OCI-LY3 (cell line): ENCODE measurements around the gene PPP4R2.

Experiments used
- H2AFZ ChIP-seq: fragments of 200-600, 300-600 bp; shearing (Covaris generic); 2 replicates; pipeline ENCODE4 v1.6.0; 2014; ENCODE audit warnings: antibody characterized with exemption, low read depth, low read length
- H3K27ac ChIP-seq: fragments of 200-600, 300-600 bp; sonication (generic); 2 replicates; pipeline ENCODE4 v1.5.1; 2014; ENCODE audit warnings: mild to moderate bottlenecking, low read length, moderate library complexity, mixed read lengths
- H3K27me3 ChIP-seq: fragments of 200-600, 300-600 bp; sonication (generic); 2 replicates; pipeline ENCODE4 v1.6.1; 2014; ENCODE audit warnings: low read depth, low read length, mixed read lengths
- H3K36me3 ChIP-seq: fragments of 200-600, 300-600 bp; sonication (generic); replicated peaks from 2 replicates; pipeline ENCODE3; 2014; ENCODE audit warnings: low read depth, low read length, mixed read lengths
- H3K4me1 ChIP-seq: fragments of 300-600, 200-600 bp; sonication (generic); 2 replicates; pipeline ENCODE4 v1.6.1; 2014; ENCODE audit warnings: low read length, mixed read lengths
- H3K4me2 ChIP-seq: fragments of 200-600, 300-600 bp; sonication (generic); 2 replicates; pipeline ENCODE4 v1.6.1; 2014; ENCODE audit warnings: low read length, mixed read lengths
- H3K4me3 ChIP-seq: fragments of 300-600, 200-600 bp; sonication (generic); 2 replicates; pipeline ENCODE4 v1.5.1; 2014; ENCODE audit warnings: antibody characterized with exemption, mild to moderate bottlenecking, low read length, moderate library complexity
- H3K79me2 ChIP-seq: fragments of 300-600, 200-600 bp; shearing (Covaris generic); 2 replicates; pipeline ENCODE4 v1.6.1; 2014; ENCODE audit warnings: mild to moderate bottlenecking, low read length, mixed read lengths
- H3K9ac ChIP-seq: fragments of 300-600, 200-600 bp; shearing (Covaris generic); 2 replicates; pipeline ENCODE4 v1.6.0; 2014; ENCODE audit warnings: mild to moderate bottlenecking, low read length, moderate library complexity
- H3K9me3 ChIP-seq: fragments of 200-600, 300-600 bp; shearing (Covaris generic); 2 replicates; pipeline ENCODE4 v1.6.1; 2014; ENCODE audit warnings: low read length, mixed read lengths; ENCODE audit not compliant: insufficient read depth
- H4K20me1 ChIP-seq: fragments of 200-600, 300-600 bp; sonication (generic); 2 replicates; pipeline ENCODE4 v1.6.1; 2016; ENCODE audit warnings: low read length, mixed read lengths; ENCODE audit not compliant: insufficient read depth
- CTCF ChIP-seq: fragments of 200-600, 300-600 bp; sonication (generic); IDR thresholded peaks from 2 replicates; pipeline ENCODE4 v1.5.1; 2014; ENCODE audit warnings: antibody characterized with exemption, low read length, low read depth
- EZH2phosphoT487 ChIP-seq: fragments of 200-600 bp; shearing (Covaris generic); IDR thresholded peaks from 2 replicates; pipeline ENCODE4 v1.6.1; 2018; ENCODE audit warnings: antibody characterized with exemption, mixed run types, low read depth

The PPP4R2 gene

GRCh38 chr3:73086071-73086494 is 89.5 kb downstream of the PPP4R2 start:
- Histone ChIP-seq H3K27ac (no peak overlapping the region), H3K9ac (no peak overlapping the region), H3K36me3 (no peaks in the 10 kb centered on the region), H3K27me3 (no peaks in the 10 kb centered on the region), H4K20me1 (no peaks in the 10 kb centered on the region), H3K4me2 (peak overlapping the region; percentile 36), H3K4me3 (no peak overlapping the region), H2AFZ (no peak overlapping the region), H3K9me3 (no peaks in the 10 kb centered on the region), H3K4me1 (no peaks in the 10 kb centered on the region), H3K79me2 (no peaks in the 10 kb centered on the region)
- TF ChIP-seq CTCF = peak; percentile 90
- TF ChIP-seq EZH2phosphoT487 = no peak

GRCh38 chr3:73094129-73094528 is 97.5 kb downstream of the PPP4R2 start:
- H3K36me3 ChIP-seq = no peaks in the 10 kb centered on the region
- H3K4me1 ChIP-seq = peaks cover 29% of the 10 kb centered on the region
- H3K9me3 ChIP-seq = no peaks in the 10 kb centered on the region
- H3K4me2 ChIP-seq = no peak overlapping the region
- H4K20me1 ChIP-seq = no peaks in the 10 kb centered on the region
- no peaks in the 10 kb centered on the region for H3K27me3 ChIP-seq
- H3K9ac ChIP-seq = no peak overlapping the region
- TF ChIP-seq EZH2phosphoT487 (no peak), CTCF (no peak)
- no peaks in the 10 kb centered on the region for H3K79me2 ChIP-seq
- no peak overlapping the region; the same call in 1 of the 2 replicates for H2AFZ ChIP-seq
- H3K27ac ChIP-seq = no peak overlapping the region
- H3K4me3 ChIP-seq = no peak overlapping the region

GRCh38 chr3:73094951-73095350 is 98.3 kb downstream of the PPP4R2 start:
- Histone ChIP-seq H3K9ac (no peak overlapping the region), H2AFZ (no peak overlapping the region), H3K27me3 (no peaks in the 10 kb centered on the region), H3K27ac (no peak overlapping the region), H4K20me1 (no peaks in the 10 kb centered on the region), H3K79me2 (no peaks in the 10 kb centered on the region), H3K36me3 (no peaks in the 10 kb centered on the region), H3K4me2 (no peak overlapping the region), H3K9me3 (no peaks in the 10 kb centered on the region), H3K4me3 (no peak overlapping the region), H3K4me1 (peaks cover 30% of the 10 kb centered on the region)
- TF ChIP-seq EZH2phosphoT487 (no peak), CTCF (no peak)

GRCh38 chr3:73096169-73096568 is 99.6 kb downstream of the PPP4R2 start:
- Histone ChIP-seq H3K27ac (peak overlapping the region; percentile 25), H2AFZ (no peak overlapping the region), H3K27me3 (no peaks in the 10 kb centered on the region), H3K4me3 (no peak overlapping the region), H3K4me1 (peaks cover 35% of the 10 kb centered on the region), H3K79me2 (no peaks in the 10 kb centered on the region), H3K9ac (no peak overlapping the region), H3K9me3 (no peaks in the 10 kb centered on the region), H4K20me1 (no peaks in the 10 kb centered on the region), H3K4me2 (peak overlapping the region; percentile 12), H3K36me3 (no peaks in the 10 kb centered on the region)
- TF ChIP-seq EZH2phosphoT487 = no peak
- no peak for TF ChIP-seq CTCF
